ENCODE data around the gene PLPP4.

Gene PLPP4

DNA sequence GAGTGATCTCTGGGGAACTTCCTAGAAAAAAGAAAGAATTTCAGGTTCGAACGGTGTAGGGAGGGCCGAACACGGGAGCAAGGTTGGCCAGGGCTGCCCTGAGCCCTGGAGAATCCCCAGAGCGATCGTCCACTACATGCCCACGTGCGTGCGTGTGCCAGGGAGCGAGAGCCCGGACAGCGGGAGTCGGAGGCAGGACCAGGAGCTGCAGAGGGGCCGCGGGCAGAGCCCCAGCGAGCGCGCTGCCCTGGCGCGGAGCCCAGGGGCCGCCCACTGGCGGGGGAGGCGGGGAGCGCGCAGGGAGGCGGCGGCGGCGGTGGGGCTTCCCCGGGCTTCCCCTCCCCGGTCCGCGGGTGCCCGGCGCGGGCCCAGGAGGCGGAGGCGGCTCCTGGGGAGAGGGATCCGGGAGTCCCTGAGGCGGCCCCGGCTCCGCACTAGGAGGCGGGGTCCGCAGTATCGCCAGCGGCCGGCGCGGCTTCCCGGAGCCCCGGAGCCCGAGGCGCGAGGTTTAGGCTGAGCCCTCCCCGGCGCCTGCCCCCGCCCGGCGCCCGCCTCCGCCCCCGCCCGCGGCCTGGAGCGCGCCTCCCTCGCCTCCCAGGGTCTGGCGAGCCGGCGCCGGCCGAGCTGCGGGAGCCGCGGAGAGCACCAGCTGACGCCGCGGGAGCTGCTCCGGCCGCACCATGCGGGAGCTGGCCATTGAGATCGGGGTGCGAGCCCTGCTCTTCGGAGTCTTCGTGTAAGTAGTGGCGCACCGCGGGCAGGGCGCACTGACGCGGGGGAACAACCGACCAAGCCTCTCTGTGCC lies at the start of gene PLPP4:
Gene PLPP4 (plus strand): TSS at position 602 of the 805 bp plus-strand sequence. CDS start 79 bp downstream, at position 681.
- peak; percentile 41 for DNase-seq (ENCODE audit: low spot score)

DNA sequence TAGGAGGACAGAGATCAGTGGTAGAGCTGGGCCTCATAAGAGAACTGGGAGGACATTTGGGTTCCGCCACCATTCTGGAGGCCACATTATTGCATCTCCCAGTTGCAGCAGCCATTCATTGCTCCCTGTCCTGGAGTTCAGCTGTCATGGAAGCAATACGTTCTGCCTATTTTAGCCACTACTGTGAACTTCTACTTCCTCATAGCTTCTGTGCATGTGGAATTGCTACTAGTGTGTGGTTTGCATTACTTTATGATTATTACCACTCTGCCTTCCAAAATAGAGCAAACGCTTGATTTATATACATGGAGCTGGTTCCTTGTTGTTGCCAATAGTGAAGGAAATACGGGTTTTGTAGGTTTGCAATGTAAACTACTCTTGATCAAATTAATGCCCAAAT lies 47.2 kb upstream of the PLPP4 start:
- DNase-seq (ENCODE audit: low spot score), result no peak

DNA sequence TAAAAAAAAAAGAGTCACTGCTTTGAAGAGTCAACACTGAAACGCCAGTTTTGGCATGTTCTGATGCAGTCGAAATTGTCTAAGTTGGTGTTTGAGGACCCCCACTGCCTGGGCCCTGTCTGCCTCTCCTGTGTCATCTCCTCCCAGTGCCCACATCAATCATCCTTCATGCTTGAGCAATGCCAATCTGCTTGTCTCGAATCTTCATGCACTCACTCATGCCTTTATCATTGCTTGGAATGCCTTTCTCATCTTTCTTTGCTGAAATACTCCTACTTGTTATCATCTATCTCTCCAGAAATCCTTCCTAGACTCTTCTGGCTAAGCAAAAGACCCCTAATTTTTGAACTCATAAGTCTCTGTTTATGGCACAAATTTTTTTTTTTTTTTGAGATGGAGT lies 42.1 kb upstream of the PLPP4 start:
- no peak for DNase-seq (ENCODE audit: low spot score)

DNA sequence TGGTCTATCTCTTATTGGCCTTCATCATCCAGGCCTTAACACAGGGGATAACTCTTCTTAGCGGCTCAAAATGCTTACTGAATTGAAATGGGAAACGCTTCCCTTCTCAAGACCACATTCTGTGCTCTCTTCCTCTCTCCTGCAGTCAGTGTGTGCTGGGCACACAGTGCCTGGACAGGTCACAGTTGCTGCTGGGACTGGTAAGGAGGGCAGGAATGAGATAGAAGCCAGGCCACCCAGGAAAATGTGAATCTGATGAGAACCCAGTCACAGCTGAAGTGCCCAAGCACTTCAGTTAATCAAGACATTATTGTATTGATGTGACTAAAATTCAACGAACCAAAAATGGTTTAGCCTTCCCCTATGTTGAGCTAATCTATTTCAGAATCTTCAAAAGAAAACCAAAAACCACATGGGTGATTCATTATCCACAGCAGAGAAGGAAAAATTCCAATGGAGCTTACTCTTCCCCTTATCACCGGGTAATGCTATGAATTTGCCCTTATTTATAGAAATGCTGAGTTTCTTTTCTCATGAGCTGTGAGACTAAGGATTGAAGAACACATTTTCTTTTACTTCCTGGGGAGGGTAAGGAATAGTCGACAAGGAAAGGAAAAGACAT lies 41.2 kb upstream of the PLPP4 start:
- no peak for DNase-seq (ENCODE audit: low spot score)

DNA sequence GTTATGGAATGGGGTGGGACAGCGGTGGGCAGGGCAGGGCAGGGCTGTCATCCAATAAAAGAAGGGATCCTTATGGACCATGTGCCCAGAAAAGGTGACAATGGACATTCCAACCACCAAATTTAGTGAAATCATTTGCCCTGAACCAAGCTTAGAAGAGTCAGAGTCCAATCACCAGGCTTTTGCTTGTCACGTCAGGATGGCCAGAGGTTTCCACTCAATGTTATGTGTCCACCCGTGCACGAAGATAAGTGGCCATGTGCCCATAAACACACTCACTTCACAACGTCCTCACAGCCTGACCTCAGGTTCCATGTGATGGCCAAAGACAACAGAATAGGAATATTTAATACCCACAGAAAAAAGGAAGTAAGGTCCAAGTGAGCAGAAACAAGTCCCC lies 36.6 kb upstream of the PLPP4 start:
- no peak for DNase-seq (ENCODE audit: low spot score)

DNA sequence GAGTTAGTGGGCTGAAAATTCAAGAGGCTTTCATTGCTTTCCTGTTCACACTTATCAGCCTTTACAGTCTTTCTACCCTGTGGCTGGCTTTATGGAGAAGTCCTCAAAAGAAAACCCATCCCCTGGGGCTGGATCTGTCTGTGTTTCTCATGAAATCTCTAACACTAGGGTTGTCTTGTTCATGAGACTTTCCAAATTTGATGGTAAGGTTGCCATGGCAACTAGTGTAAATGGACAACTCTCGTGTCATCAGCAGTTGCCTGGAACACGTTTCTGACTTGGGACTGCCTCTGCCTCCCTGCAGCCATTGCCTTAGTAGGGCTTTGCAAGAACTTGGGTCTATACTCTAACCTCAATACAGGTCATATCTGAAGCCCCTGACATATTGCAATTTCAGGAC lies 35.8 kb upstream of the PLPP4 start:
- DNase-seq (ENCODE audit: low spot score), result no peak

DNA sequence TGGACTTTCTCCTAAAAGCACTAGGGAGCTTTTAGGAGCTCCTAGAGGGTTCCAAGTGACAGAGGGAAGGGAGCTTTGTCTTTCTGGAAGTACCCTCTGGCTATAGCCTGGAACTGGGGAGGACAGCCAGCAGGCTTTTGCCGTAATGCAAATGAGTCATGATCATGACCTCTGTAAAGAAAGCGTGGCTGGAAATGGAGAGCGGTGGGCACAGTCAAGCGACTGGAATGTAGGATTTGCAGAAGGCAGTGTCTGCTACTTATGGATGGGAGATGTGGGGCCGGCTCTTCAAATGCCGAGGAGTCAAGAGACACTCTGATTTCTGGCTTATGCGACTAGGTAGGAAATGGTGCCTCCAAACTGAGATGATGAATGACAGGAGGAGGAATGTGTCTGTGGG lies 34.6 kb upstream of the PLPP4 start:
- no peak for DNase-seq (ENCODE audit: low spot score)

DNA sequence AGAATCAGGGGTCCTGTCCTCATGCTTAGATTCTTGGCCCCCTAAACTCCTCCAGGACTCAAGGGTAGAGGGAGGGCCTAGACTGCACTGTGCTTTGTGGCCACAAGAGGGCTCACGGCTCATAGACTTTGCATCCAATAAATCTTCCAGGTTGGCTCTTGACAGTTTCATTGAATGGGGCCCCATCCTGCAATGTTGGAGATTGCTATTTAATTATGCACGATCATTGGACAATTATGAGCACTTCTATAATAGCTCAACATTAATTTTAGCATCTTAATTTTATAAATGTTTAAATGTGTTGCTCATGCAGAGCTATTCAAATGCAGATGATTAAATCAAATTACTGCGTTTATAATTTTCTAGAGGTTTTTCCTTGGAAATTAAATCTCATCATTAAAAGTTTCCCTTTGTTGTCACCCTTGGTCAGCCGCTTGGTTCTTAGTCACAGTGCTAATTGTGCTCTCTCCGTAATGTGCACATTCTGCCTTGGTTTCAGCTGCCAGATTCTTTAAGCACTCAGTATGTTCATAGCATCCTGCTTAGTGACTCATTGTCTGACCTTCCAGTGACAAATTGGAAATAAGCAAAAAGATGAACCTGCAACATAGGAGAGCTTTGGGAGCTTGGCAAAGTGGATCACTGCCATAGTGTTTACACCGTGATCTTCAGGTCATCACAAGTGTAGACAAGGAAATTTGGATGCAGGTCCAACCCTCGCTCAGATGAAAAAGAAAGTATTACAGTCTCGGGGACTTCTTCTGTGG lies 33.4 kb upstream of the PLPP4 start:
- DNase-seq (ENCODE audit: low spot score), result peak; percentile 16

DNA sequence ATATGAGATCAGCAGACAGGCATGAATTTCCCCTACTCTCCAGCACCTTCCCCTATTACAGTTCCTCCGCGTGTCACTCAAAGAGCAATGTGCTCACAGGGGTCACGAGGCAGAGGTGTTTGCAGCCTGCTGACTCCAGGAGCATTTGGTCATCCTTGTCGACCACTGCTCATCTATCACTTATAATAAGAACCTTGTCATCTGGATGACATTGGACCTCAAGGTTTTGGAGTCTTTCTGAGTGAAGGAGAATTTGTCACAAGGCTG lies 32.9 kb upstream of the PLPP4 start:
- no peak for DNase-seq (ENCODE audit: low spot score)

DNA sequence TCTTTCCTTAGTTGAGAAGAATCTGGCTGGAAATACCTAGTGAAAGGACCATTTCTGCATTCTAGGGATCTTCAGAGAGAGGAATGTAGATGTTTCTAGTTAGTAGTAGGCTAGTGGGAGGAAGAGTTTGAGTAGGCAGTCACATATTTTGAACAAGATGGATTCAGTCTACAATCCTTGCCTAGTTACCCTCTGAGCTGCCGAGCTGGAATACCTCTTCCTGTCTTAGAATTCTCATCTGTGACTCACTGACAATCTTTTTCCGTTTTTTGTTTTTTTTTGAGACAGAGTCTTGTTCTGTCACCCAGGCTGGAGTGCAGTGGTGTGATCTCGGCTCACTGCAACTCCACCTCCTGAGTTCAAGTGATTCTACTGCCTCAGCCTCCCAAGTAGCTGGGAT lies 30.7 kb upstream of the PLPP4 start:
- no peak for DNase-seq (ENCODE audit: low spot score)

DNA sequence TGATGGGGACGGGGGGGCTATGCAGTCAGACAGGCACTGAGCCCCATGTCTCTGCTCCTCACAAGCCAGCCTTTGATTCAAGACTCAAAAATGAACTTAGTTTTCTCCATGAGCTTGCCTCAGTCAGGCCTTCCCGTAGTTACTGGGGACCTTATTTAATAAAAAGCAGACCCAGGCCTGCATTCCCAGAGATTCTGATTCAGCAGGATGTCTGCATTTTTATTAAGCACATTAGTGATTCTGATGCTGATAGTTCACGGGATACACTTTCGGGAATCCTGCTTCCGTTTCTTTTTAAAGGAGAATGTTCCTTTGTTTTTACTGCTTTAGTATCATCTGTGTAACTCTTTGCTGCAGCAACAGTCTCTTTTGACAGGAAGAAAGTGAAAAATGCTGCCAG lies 28.3 kb upstream of the PLPP4 start:
- no peak for DNase-seq (ENCODE audit: low spot score)

DNA sequence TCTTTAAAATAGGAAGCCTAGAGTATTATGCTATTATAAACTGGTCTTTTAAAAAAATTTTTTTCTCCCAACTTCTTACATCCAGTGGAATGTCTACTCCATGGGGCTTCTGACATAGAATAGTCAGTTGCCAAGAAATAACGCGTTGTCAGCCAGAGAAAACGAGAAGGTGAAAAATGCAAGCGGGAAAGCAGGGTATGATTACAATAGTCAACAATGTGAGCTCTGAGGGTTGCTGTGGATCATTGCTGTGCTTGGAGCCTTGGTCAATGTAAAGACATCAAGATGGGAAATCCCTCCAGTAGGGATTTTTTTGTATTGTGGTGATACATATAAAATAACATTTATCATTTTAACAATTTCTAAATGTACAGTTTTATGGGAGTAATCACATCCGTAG lies 27.6 kb upstream of the PLPP4 start:
- no peak for DNase-seq (ENCODE audit: low spot score)

DNA sequence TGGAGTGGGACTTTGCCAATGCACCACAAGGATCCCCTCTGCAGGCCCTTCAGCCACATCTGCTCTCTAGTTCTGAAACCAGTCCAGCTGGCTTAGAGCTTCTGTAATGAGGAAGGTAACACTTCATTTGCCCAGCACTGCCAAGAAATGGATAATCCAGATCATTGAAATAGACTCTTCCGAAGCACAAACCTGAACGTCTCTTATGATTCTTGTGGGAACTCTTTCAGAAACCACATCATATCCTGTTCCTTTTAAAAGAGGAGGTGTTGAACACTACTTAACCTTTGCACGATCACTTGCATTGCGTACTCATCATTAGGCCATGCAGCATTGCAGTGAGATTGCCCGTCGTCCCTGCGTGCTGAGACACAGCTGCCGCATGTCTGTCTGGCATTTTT lies 25.8 kb upstream of the PLPP4 start:
- no peak for DNase-seq (ENCODE audit: low spot score)

DNA sequence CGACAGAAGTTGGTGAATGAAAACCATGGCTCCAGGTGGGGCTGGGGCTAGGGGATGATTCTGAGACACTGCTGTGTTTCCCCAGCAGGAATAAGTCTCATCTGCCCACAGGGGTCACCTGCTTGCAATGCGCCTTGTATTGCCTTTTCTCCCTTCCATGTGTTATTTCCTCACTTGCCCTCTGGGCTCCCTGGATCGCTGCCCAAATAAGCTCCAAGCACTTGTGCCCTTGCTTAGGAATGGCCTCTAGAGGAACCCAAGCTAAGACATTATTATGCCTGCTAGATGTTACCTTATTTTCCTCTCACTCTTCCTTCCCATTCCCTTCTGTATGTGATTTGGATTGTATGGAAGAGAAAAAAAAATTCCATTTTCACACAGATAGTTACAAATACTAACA lies 24.8 kb upstream of the PLPP4 start:
- DNase-seq (ENCODE audit: low spot score), result no peak

DNA sequence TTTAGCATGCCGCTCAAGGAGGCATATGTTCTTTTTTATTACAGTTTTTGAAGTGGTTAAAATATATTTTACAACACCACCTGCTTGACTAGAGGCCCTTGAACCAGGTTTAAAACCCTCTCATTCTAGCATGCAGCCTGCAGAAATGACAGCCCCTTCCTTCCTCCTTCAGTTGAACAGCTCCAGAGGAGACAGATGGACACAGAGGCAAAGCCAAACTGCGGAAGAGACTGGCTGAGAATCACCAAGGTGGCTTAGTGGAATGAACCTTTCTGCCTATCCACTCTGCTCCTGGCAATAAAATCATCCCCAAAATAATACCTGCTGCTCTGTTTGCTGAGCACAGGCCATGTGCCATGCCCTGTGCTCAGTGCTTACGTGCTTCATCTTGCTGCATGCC lies 23.9 kb upstream of the PLPP4 start:
- DNase-seq (ENCODE audit: low spot score), result no peak

DNA sequence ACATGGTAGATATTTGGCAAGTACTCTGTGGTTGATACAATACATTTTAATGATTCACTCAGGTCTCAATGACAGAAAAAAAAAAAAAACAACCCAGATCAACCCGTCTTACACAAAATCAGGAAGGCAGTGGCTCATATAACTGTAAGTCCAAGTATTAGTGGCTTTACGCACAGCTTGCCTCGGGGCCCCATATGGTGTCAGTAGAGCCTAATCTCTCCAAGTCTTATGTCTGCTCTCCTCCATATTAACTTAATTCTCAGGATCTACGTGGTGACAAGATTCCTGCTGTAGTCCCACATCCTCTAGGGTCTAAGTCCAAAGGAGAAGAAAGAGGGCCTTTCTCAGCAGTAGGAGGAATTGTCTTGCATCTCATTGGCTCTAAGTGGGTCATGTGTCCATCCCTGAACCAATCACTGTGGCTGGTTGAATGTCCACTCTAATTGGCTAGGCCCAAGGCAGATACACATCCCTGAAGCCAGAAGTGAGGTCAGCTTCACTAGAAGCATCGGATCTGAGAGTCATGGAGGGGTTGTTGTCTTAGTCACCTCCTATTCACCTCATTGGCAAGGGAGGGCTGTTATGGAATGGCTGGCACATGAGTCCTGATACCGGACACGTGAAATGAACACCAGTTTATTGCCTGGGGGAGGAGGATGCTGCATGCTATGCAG lies 20.5 kb upstream of the PLPP4 start:
- no peak for DNase-seq (ENCODE audit: low spot score)

DNA sequence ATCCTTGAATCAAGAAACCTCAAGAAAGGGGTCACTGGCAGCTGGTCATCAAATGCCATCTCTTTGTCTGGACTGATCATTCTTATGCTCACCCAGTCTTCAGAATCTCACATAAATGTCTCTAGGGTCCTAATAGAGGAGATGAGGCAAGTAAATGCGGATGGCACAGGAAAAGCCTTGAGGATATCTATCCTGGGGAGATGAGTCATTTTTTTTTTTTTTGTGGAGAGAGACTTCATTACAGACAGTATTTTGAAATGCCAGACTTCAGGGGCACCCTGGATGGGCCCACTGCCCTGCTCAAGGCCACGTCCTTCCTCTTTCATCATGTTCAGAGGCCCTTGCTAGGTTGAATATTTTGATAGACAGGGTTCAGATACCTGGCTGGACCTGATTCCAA lies 19.5 kb upstream of the PLPP4 start:
- DNase-seq (ENCODE audit: low spot score), result no peak

DNA sequence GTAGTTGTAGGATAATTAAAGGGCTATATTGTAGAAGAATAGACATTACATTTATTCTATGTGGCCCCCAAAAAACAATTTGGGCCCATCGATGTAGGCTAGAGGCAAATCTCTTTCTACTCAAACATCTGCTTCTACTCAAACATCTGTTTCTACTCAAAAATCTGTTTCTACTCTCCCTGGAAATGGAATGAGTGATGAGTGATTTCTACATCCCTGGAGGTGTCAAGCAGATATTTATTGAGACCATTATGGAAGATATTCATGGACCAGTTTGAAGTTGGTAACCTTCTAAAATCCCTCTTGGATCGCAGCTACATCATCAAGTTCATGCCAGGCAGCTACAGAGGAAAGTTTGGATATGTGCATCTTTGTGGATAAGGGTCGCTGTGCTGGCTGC lies 5.1 kb upstream of the PLPP4 start:
- no peak for DNase-seq (ENCODE audit: low spot score)

DNA sequence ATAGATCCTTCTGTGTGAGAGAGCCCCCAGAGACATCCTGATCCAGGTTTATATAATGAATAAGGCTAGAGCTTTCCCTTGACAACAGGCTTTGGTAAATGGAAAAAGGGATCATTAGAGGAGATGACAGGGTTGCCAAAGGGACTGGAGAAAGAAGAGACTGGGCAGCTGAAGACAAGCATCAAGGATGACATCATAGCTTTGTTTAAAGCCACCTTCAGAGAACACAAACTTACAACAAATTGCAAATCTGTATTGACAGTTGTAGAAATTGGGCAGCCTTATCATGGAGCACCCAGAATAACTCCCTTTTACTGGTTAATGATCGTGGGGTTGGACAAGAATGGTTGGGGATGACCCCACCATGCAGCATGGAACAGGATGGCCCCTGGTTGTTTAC lies 3.7 kb upstream of the PLPP4 start:
- no peak for DNase-seq (ENCODE audit: low spot score)

DNA sequence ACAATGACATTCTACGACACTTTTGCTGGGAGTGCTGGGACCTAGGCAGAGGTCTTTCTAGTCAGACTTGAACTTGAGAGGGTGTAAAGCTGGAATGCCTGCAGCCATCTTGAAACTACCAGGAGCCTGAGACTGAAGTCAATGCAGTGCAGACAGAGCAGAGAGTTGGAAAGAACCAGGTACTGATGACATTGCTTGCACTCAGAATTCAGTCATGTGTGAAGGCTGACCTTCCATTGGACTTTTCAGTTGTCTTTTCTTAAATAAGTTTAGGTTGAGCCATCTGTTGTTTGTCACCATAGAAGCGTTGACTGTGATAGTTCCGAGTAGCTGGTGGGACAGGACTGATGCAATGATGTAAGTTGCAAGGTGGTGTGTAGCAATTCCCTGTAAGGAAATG lies 3.1 kb upstream of the PLPP4 start:
- no peak for DNase-seq (ENCODE audit: low spot score)

DNA sequence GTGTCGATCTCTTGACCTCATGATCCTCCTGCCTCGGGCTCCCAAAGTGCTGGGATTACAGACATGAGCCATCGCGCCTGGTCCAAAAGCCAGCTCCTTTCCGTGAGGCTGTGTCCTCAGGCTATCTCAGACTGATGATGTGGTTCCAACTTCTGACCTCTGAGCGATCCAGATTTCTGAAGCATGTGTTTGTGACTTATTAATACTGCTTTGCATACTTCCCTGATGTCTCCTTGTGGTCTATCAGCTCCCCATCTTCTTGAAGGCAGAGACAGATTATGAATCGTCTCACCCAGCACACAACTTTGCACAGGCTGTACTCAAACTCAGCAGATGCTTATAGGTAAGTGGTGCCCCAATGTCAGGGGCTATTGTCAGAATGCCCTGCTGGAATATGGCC lies 2.0 kb upstream of the PLPP4 start:
- no peak for DNase-seq (ENCODE audit: low spot score)

DNA sequence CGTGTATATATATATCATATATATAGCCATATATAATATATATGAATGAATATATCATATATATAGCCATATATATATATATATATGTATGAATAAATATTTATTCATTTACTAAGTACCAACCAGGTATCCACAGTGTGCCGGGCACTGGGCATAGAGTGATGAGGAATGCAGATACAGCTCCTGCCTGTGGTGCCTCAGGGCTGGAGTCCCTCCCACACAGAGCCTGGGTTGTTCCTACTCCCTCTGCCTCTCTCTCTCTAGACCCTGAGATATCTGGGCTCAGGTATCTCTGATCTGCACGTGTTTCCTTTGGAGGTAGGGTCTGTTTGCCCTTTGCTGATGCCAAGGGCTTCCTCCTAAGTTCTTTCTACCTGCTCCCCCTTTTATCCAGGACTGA lies 1.4 kb upstream of the PLPP4 start:
- no peak for DNase-seq (ENCODE audit: low spot score)

DNA sequence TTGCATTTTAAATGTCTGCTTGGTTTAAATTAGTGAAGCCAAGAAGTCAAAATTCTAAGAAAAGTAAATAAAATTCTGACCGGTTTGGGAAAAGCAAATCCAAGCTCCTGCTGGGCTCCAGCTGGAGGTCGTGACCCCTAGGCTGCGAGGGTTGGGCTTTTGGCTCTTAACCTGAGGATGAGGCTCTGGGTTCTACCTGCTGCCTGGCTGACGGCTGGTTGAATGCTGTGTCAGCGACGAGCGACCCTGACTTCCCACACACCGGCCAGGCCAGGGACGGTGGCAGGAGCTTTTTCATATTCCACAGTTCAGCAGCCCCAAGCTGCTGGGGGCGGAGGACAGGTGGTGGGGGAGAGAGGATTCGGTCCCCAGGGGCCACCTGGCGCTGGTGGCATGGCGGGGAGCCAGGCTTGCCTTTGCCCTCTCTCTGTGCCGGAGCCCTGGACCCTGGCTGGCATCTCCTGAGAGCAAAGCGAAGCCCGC lies 843 bp upstream of the PLPP4 start:
- no peak for DNase-seq (ENCODE audit: low spot score)

Measured in putamen (tissue), 1 donor.